ENCODE data around the gene MYLK2.
"Not testable (repeated sequence)": the region's sequence is repeated elsewhere in the genome, so short reads cannot be mapped to it uniquely, and the experiment has no call there.

Gene MYLK2

DNA sequence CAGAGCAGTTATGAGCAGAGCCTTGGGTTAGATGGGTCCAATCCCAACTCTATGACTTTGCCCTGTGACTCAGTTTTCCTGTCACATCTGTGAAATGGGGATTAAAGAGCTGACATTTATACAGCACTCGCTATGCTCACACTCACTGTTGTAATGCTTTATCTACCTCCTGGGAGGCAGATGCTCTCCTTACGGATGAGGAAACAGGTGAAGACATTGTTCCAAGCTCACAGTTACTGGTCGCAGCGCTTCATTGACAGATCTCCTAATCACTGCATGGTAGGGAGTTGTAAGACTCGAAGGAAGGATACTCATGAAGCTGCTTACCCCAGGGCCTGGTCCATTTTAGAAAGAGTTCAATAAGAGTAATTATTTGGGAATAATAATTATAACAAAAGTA lies 2.9 kb upstream of the MYLK2 start:
- no peak for DNase-seq

DNA sequence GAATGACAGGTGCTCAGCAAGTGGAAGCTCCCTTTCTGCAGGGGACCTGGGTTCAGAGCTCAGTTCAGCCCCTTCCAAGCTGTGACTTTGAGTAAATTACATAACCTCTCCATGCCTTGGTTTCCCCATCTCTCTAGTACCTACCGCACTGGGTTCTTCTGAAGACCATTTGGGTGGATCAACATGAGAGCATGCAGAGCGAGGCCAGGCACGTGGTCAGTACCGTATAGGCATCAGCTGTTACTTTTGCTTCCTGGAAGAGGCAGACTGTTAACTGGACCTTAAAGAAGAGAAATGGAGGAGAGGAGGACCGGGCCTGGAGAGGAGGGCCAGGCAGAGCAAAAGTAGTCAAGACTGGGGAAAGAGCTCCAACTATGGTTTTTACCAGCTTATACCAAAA lies 1.7 kb upstream of the MYLK2 start:
- DNase-seq = no peak

DNA sequence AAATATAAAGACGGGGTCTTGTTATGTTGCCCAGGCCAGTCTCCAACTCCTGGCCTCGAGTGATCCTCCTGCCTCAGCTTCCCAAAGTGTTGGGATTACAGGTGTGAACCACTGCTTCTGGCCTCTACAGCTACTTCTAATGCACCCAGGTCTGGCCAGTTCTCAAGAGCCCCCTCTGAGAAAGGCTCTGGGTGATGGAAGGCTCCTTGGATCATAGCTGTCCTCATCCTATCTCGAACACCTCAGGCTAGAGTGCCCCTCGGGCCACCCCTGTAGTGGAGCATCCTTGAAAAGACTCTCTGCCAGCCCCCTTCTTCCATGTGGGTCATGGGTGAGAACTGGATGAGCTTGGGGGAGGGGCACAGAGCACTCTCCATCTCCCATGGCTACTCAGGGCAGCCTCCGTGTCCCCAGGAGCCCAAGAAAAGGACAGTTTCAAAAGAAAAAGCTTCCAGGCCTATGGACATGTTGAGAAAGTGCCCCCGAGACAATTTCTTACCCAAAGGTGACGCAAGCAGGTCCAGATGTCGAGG lies 714 bp upstream of the MYLK2 start:
- no peak for DNase-seq

DNA sequence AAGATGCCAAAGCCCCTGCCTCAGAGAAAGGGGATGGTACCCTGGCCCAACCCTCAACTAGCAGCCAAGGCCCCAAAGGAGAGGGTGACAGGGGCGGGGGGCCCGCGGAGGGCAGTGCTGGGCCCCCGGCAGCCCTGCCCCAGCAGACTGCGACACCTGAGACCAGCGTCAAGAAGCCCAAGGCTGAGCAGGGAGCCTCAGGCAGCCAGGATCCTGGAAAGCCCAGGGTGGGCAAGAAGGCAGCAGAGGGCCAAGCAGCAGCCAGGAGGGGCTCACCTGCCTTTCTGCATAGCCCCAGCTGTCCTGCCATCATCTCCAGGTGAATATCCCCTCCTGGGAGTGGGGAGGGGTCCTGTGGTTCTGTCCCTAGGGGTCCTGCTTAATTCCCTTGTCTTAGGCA lies 1.1 kb downstream of the MYLK2 start:
- no peak for DNase-seq

DNA sequence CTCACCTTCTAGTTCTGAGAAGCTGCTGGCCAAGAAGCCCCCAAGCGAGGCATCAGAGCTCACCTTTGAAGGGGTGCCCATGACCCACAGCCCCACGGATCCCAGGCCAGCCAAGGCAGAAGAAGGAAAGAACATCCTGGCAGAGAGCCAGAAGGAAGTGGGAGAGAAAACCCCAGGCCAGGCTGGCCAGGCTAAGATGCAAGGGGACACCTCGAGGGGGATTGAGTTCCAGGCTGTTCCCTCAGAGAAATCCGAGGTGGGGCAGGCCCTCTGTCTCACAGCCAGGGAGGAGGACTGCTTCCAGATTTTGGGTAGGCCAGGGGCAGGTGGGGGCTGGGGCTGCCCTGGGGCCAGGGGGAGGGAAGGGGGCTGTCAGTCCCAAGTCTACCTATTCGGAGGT lies 2.3 kb downstream of the MYLK2 start:
- DNase-seq = no peak

DNA sequence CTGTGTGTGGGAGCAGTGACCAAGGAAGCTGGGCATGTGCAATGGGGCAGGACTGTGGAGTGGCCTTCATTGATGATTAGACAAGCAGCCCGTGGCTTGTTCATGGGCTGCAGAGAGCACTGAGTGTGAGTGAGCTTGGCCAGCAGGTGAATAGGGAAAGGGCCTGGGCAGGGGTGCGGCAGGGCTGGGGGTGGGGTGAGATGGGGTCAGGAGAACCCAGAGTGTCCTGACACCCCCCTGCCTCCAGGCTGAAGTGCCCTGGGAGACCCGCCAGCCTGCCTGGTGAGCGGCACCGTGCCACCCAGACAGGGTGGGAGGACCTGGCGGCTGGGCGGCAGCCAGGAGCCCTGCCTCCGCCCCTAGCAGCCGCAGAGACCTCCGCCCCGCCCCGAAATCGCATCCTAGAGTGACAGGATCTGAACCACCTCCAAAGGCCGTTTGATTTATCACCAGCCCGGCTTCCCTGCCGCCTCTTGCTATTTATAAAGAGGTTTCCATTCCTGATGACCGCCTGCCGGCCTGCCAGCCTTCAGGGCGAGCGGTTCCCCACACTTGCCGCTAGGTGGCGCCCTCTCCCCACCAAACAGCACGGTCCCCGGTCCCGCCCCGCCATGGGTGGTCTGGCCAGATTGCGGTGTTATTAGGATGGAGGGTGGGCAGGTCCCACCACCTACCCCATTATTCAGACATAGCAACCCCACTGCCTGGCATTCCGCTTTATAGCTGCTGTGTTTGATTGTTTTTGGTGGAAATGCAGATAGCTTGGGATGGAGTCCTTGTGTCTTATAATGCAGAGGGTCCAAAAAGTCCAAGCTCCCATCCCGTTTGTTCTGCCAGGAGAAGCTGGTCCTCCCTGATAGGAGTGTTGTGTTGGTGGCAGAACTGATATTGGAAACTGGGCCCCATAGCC lies 3.5 kb downstream of the MYLK2 start:
- DNase-seq = peak; percentile 89

DNA sequence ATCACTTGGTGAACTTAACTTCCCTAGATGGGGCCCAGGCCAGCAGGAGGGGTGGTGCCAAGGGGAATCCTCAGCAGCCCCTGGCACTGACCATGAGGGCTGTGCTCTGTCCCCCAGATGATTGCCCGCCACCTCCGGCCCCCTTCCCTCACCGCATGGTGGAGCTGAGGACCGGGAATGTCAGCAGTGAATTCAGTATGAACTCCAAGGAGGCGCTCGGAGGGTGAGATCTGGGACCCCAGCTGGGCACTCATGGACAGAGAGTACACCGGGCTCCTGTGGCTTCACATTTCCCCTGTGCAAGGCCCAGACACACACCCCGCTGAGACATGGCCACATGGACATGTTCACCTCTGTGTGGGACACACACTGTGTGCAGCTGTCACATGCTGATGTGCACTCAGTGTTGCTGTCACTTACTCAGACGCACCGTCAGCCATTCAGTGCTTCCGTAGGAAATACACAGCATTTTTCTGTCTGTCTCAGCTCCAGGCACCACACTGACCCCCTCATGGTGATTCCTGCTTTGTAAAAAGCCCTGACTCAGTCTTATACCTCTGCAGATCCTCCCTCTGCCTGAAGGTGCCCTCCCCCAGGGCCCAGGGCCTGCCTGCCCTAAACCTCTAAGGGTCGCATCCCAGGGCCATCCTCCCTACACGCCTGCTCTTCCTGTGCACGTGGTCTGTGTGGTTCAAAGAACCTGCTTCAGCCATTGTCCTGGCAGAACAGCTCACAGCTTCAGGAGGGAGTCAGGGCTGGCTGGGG lies 4.4 kb downstream of the MYLK2 start:
- DNase-seq = no peak

DNA sequence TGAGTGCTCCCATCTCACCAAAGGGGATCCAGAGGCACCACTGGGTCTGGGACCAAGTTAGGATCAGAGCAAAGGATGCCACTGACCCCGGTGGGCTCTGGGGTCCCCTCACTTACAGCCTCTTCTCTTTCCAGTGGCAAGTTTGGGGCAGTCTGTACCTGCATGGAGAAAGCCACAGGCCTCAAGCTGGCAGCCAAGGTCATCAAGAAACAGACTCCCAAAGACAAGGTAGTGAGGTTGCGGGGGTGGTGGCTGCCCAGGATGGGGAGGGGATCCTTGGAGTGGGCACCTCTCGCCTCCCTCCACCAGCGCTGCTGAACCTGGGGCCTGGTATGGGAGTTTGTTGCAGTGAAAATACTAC lies 4.9 kb downstream of the MYLK2 start:
- DNase-seq = no peak

DNA sequence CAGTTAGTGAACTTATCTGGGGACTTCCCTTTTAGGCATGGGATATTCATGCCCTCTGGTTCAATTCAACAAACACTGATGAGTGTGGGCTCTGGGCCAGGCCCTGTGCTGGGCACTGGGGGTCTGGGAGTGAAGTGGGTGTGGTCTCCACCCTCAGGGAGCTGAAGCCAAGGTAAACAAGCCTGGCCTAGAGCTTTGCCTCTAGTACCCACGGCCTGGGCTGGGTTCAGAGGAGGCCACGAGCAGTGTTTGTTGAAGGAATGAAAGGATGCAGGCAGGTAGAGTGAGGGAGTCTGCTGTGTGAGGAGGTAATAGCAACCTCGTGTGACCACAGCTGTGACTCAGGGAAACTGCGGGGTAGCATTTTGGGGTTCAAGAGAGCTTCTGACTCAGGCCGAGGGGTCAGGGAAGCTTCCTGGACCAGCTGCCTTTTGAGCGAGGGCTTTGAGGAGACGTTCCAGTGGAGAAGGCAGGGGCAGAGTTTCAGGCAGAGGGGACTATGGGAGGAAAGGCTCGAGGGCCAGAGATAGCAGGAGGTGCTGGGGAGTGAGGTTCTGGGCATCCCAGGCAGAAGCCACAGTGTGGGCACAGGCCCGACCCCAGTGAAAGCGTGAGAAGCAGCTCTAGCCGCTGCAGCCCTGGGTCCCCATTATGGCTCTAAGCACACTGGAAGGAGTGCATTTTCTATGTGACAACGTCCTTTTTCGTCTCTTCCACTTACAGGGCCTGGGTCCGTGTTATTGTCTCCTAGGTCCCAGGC lies 5.6 kb downstream of the MYLK2 start:
- no peak for DNase-seq

DNA sequence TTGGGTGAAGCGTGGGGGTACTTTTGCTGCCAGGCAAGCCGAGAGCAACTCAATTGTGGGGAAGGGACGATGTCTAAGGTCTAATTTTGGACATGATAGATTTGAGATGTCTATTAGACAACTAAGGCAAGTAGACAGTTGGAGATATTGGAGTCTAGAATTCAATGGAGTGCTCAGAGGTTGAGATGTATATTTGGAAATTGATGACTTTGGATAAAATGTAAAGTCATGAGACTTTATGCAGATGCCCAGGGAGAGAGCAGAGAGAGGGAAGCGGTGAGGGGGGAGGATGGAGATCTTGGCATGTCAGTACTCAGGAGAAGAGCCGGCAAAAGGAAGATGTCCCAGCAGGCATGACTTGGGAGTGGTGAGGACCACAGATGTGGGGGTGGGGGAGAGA lies 6.9 kb downstream of the MYLK2 start:
- no peak for DNase-seq

DNA sequence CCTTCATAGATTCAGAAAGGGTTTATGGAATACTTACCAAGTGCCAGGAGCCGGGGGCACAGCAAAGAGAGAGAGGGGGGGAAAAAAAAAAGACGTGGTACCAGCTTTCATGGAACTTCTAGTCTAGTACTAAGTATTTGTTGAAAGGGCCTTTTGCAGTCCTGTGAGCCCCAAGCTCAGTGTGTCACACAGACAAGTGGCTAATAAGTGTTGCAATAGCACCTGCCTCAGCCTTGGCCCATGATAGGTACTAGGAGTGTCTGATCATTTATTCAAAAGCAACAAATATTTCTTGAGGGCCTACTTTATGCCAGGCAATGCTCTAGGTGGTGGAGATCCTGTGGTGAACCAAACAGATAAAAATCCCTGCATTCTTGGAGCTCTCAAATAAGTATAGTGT lies 7.9 kb downstream of the MYLK2 start:
- DNase-seq = no peak

DNA sequence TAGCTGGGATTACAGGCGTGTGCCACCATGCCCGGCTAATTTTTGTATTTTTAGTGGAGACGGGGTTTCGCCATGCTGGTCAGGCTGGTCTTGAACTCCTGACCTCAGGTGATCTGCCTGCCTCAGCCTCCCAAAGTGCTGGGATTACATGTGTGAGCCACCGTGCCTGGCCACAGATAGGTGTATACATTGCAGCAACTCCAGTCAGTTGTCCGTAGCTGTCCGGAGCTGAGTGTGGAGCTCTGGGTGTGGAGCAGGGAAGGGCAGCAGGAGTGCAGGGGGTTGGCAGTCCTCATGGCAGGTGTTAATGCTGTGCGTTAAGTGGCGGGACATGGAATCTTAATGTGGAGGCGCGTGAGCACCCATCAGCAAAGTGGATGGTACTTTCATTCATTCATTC lies 8.9 kb downstream of the MYLK2 start:
- DNase-seq = not testable (repeated sequence)

DNA sequence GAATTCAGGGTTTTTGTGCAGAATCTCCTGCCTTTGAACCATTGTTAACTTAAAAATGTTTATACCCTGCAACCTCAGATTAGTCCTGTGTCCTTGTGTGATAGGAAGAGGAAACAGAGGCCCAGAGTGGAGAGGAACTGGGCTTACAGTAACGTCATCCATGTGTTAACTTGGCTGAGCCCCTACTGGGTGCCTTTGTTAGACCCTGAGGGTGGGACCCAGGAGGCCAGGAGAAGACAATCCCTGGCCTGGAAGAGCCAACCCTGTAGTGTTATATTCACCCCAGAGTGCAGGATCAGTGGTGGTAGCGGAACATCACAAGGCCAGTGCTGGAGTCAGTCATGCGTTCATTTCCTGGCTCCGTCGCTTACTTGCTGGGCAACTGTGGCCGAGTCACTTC lies 10.6 kb downstream of the MYLK2 start:
- DNase-seq = no peak

DNA sequence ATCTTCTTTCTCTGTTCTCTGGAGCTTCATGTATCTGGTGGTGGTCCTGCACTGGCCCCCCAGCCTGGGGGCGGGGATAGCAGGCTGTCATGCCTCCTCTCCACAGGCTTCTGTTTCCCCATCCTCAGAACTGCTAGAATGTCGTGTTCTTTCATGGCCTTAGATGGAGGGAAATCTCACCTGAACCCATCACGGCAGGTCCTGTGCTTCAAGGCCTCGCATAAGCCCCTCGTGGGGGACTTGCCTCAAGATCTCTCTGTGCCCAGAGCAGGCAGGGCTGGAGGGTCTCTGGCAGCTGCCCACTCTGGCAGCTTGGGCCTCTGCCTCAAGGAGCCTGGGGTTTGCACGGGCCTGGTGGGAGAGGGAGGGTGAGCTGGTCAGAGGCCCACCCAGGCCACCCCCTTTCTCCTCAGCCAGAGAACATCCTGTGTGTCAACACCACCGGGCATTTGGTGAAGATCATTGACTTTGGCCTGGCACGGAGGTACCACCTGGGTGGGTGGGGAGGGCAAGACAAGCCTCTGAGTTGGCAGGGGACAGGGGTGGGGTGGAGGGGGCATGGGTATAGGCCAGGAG lies 11.3 kb downstream of the MYLK2 start:
- no peak for DNase-seq

DNA sequence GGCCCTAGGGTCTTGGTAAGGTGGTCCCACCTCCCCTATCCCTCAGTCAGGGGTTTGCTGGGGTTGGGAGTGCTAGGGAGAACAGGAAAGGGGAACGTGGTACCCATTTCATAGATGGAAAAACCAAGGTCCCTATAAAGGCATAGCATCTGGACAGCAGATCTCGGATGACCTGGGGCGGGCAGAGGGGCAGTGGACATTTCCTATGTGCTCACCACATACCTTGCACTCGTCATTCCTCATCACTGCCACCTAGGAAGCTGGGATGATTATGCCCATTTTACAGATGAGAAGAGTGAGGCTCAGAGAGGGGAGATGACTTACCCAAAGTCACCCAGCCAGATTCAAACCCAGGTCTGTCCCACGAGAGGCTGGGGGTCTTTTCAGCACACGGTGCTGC lies 12.1 kb downstream of the MYLK2 start:
- DNase-seq = no peak

DNA sequence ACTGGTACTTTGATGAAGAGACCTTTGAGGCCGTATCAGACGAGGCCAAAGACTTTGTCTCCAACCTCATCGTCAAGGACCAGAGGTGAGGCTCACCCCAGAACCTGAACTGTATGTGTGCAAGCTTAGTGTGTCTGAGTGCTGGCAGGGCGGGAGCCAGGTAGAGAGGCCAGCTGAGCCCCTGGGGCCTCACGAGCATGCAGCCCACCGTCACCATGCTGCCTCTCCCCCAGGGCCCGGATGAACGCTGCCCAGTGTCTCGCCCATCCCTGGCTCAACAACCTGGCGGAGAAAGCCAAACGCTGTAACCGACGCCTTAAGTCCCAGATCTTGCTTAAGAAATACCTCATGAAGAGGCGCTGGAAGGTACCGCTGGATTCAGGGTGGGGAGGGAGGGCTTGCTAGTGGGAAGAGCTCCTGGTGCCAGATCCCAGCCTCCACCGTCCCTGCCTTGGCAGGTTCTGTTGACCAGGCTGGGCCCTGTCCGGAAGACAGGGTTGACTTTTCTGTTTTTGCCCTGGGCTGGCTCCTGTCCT lies 12.7 kb downstream of the MYLK2 start:
- DNase-seq = no peak

DNA sequence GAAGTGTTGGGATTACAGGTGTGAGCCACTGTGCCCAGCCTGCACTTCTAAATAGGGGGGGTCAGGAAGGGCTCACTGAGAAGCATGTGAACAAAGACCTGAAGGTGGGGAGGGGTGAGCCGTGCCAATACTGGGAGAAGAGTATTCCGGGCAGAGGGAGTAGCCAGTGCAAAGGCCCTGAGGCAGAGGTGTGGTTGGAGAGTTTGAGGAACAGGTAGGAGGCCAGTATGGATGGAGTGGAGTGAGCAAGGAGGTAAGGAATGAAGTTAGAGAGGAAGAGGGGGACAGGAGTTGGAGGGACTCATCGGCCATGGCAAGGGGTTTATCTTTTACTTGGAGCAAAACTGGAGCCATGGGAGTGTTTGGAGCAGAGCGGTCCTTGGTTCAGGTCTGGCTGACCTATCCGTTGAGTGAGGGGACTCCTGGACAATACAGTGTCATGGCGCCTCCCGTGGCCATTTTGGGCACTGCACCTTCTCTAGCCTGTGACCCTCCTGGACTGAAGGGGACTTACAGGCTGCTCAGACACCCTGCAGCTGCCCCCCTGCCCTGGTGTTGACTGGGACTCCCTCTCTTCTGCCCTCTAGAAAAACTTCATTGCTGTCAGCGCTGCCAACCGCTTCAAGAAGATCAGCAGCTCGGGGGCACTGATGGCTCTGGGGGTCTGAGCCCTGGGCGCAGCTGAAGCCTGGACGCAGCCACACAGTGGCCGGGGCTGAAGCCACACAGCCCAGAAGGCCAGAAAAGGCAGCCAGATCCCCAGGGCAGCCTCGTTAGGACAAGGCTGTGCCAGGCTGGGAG lies 14.2 kb downstream of the MYLK2 start:
- peak; percentile 71 for DNase-seq

DNA sequence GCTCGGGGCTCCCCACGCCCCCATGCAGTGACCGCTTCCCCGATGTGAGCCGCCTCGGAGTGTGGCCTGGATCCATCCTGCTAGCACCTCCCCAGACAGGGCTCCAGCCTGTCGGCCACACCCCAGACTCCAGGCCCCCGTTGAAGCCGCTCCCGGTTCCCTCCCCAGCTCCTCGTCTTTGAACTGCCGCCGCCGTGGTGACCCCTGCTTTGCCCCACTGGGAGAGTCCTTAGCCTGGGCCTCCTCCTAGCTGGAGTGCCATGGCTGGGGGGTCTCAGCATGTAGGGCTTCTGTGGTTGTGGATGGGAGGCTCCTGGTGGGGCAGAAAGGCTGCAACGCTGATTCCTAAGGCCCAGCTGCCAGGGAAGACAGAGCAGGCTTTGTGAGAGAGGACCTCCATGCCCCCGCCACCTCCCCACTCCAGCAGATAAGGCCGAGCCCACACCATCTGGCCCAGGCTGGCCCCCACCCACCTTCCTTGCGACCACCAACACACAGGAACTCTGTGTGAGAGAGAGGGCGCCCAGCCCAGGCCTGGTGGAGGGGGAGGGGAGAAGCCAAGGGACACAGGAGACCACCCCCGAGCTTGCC lies 14.9 kb downstream of the MYLK2 start:
- DNase-seq = peak; percentile 52

DNA sequence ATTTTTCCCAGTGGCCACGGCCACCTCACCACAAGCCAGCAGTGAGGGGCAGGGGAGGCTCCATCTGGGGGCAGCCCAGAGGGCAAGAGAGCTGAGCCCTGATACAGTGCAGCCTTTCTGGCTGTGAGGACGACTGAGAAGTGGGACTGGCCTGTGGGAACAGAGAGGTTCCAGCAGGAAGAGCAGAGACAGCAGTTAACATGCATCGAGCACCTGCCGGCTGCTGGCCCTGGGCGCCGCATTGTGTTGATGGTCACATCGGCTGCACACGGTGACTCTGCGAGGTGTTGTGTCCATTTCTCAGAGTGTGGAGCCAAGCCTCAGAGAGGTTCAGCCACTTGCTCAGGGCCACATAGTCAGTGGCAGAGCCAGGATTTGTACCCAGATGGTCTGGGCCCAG lies 16.4 kb downstream of the MYLK2 start:
- DNase-seq = no peak

DNA sequence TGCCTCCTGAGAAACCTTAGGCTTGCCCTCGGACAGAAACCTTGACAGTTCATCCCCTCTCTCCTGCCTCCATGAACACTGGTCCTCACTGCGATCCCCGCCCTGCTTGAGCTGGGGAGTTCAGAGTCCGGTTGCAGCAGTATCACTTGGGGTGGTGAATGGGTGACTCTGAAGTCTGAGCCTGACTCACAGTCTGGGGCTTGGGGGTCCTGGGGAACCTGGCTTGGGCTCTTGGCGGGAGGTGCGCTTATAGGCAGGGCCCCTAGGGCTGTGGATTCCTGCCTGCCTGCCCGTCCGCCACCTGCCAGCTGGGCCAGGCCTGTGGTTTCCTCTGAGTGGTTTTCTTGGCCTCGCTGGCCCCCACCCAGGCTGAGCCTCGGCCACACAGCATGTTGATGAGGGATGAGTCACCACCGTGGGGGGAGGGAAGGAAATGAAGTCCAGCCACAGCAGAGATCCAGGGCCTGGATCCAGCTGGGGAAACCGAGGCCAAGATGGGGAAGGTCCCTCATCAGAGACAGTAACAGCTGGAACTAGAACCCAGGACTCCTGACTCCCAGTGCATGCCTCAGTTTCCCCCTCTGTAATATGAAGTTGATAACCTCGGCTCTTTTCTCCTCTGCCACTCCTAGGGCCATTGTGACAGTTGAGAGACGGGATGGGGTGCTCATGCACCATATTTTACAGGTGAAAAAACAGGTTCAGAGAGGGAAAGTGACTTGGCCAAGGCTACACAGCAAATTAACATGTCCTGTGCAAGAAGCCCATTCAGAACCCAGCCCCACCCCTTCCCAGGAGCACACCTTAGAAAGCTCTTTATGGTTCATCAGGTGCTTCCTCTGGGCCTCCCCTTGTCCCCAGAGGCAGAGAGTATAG lies 17.1 kb downstream of the MYLK2 start:
- DNase-seq = peak; percentile 86
